ENCODE results near the gene PID1. TPM values are rescaled to one million over a fixed set of nuclear protein-coding genes. Genes with fewer than 3 reads are reported as not detected.

PID1 gene
- total RNA-seq, 6 experiments from 2014 or later: 28.5 to 95.4 (median 65.3) TPM

DNA sequence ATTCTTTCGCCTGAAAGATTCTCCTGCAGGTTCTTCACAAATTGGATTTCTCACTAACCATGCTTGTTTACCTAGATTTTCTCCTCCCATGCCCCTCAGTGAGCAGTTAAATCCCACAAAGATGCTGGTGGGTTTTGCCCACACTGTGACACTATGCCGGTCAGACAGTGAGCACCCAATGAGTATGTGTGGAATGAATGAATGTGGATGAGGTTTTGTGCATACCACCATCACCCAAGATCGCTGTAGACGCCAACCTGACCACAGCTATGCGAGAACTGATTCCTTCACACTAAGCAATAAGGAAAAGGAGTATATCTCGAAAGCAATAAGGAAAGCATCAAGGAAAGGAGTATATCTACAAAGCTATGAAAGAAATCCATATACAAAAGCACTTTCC lies 116.7 kb downstream of the PID1 start:
- ATAC-seq (no peak), DNase-seq (no peak)
- TF ChIP-seq POLR2A (IDR thresholded peaks at IDR 0.05): no peak
- TF ChIP-seq, protein P1, sequence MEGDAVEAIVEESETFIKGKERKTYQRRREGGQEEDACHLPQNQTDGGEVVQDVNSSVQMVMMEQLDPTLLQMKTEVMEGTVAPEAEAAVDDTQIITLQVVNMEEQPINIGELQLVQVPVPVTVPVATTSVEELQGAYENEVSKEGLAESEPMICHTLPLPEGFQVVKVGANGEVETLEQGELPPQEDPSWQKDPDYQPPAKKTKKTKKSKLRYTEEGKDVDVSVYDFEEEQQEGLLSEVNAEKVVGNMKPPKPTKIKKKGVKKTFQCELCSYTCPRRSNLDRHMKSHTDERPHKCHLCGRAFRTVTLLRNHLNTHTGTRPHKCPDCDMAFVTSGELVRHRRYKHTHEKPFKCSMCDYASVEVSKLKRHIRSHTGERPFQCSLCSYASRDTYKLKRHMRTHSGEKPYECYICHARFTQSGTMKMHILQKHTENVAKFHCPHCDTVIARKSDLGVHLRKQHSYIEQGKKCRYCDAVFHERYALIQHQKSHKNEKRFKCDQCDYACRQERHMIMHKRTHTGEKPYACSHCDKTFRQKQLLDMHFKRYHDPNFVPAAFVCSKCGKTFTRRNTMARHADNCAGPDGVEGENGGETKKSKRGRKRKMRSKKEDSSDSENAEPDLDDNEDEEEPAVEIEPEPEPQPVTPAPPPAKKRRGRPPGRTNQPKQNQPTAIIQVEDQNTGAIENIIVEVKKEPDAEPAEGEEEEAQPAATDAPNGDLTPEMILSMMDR (IDR thresholded peaks at IDR 0.05): no peak
- Histone ChIP-seq H3K4me1 (peaks cover 0 to 15% (median 3%) of the 10 kb centered on the region in 4 donors), H3K27me3 (no peaks in the 10 kb centered on the region), H3K4me3 (no peak overlapping the region), H3K36me3 (peaks cover 0 to 4% (median 0%) of the 10 kb centered on the region in 4 donors), H3K27ac (no peak overlapping the region), H3K9me3 (no peaks in the 10 kb centered on the region)
- WGBS (ENCODE audit: insufficient coverage, low coverage, low lambda C conversion rate, missing lambda C conversion rate): 90% methylated on average over 6 of the region's 6 CpGs
- intact Hi-C loops (cut with DNase I): no loop called here

DNA sequence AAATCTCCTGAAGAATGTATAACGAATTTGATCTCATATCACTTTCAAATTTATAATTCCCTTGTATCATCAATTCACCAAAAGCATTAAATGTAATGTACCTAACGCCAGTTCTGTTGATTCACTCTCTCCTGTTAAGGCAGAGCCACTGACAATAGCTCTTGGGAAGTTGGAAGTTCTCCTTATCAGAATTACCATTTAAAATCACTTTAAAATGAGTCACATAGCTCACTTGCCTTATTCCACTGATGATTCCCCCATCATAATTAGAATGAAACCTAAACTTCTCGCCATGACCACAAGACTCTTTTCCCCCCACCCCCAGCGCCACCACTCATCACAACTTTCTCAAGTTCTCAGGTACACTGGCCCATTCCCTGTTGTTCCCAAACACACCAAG lies 117.1 kb downstream of the PID1 start:
- ATAC-seq (no peak), DNase-seq (no peak)
- 73% methylated on average over 4 of the region's 4 CpGs for WGBS (ENCODE audit: insufficient coverage, low coverage, low lambda C conversion rate, missing lambda C conversion rate)
- Histone ChIP-seq H3K9me3 (no peaks in the 10 kb centered on the region), H3K27me3 (no peaks in the 10 kb centered on the region), H3K27ac (no peak overlapping the region), H3K4me1 (peaks cover 0 to 10% (median under 1%) of the 10 kb centered on the region in 4 donors), H3K36me3 (peaks cover 0 to 4% (median 0%) of the 10 kb centered on the region in 4 donors), H3K4me3 (no peak overlapping the region)
- intact Hi-C loops (cut with DNase I): no loop called here
- TF ChIP-seq POLR2A (IDR thresholded peaks at IDR 0.05): no peak
- TF ChIP-seq, protein P1 (IDR thresholded peaks at IDR 0.05): no peak

DNA sequence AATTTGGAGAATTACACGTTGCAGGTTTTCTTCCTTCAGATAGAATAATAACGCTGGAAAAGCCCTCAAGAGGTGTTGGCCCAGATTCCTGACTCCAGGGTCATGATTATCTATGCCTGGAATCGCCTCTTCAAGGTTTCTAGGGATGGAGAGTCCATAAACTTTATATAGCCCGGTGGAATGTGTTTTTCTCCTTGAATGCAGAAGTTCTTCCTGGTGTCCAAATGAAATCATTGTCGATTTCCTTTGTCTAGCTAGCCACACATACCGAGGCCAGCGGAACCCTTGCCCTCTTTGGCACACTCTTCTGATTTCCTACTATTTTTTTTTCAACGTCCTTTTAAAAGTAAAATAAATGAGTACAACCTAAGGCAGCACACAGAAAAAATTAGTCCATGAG lies 117.8 kb downstream of the PID1 start:
- H3K36me3 ChIP-seq: peaks cover 0 to 4% (median 0%) of the 10 kb centered on the region in 4 donors
- ATAC-seq: peak; percentile 25 to 70 (median 58)
- H3K27me3 ChIP-seq: no peaks in the 10 kb centered on the region
- 42% methylated on average over 8 of the region's 8 CpGs for WGBS (ENCODE audit: insufficient coverage, low coverage, low lambda C conversion rate, missing lambda C conversion rate)
- H3K9me3 ChIP-seq: no peaks in the 10 kb centered on the region
- no peak overlapping the region for H3K27ac ChIP-seq
- peak in 1 of 3 donors; percentile 25 for DNase-seq
- no peak overlapping the region for H3K4me3 ChIP-seq
- intact Hi-C loops (cut with DNase I): no loop called here
- H3K4me1 ChIP-seq: peaks cover 0 to 5% (median 0%) of the 10 kb centered on the region in 4 donors
- TF ChIP-seq, protein P1 (IDR thresholded peaks at IDR 0.05): no peak

DNA sequence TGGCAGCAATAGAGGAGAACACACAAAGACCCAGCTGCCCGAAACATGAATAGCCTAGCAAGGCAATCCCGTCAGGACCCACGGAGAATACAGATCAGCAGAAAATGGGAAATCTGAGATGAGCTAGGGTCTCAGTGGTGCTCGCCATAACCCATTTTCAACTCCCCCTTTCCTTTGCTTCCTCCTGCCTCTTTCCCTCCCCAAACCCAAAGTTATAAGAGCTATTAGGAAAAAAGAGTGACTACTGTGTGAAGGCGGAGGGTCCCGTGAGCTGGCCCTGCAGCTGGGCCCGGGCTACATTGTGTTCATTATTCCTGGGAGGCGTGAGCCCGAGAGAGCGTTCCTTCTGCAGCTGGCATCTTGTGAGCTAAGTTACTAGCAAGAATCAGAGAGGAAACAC lies 118.4 kb downstream of the PID1 start:
- no peak for ATAC-seq
- Histone ChIP-seq H3K36me3 (peaks cover 0 to 4% (median 0%) of the 10 kb centered on the region in 4 donors), H3K4me1 (no peaks in the 10 kb centered on the region), H3K27me3 (no peaks in the 10 kb centered on the region), H3K9me3 (no peaks in the 10 kb centered on the region), H3K27ac (no peak overlapping the region), H3K4me3 (no peak overlapping the region)
- intact Hi-C loops (cut with DNase I): no loop called here
- DNase-seq: no peak
- TF ChIP-seq, protein P1 (IDR thresholded peaks at IDR 0.05): no peak
- no peak for TF ChIP-seq POLR2A (IDR thresholded peaks at IDR 0.05)
- WGBS (ENCODE audit: insufficient coverage, low coverage, low lambda C conversion rate, missing lambda C conversion rate): 94% methylated on average over 10 of the region's 10 CpGs

DNA sequence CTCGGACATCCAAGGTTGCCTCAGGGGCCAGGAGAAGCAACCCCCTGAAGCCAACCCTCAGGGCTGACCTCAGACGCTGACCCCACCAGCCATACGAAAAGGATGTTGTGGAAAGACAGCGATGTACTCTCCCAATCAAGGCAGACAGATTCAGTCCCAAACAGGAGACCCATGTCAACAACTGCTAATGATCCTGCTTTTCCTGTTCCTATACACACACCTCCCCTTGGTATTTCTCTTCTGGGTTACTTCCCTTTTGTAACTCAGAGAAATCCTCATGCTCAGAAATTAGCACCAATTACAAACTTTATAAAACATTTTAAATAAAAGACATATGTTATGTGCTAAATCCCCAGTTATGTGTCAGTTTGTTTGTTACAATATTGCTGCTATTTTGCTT lies 120.8 kb downstream of the PID1 start:
- TF ChIP-seq, protein P1 (IDR thresholded peaks at IDR 0.05): no peak
- H3K4me3 ChIP-seq: no peak overlapping the region
- H3K36me3 ChIP-seq: peaks cover 0 to 4% (median 0%) of the 10 kb centered on the region in 4 donors
- no peak overlapping the region for H3K27ac ChIP-seq
- ATAC-seq (no peak), DNase-seq (no peak)
- WGBS (ENCODE audit: insufficient coverage, low coverage, low lambda C conversion rate, missing lambda C conversion rate): 45% methylated on average over 4 of the region's 4 CpGs
- H3K27me3 ChIP-seq: no peaks in the 10 kb centered on the region
- H3K4me1 ChIP-seq: no peaks in the 10 kb centered on the region
- intact Hi-C loops (cut with DNase I): no loop called here
- H3K9me3 ChIP-seq: no peaks in the 10 kb centered on the region

All from right lobe of liver (tissue), 6 donors.